HEK293 (cell line): ENCODE data around the gene EPS8.

ENCODE experiments used
- CTCF ChIP-seq: fragments of 450-650 bp; formaldehyde crosslinking; IDR thresholded peaks from 2 replicates; pipeline ENCODE4 v1.5.1; 2016; ENCODE audit warnings: missing biosample characterization, missing genetic modification characterization
- GLI4 ChIP-seq: fragments of 450-650 bp; formaldehyde crosslinking; IDR thresholded peaks from 2 replicates; pipeline ENCODE4 v1.5.1; 2016; ENCODE audit warnings: missing biosample characterization, missing genetic modification characterization
- OVOL3 ChIP-seq: fragments of 450-650 bp; formaldehyde crosslinking; IDR thresholded peaks from 2 replicates; pipeline ENCODE4 v1.5.1; 2016; ENCODE audit warnings: missing biosample characterization, missing genetic modification characterization
- PRDM10 ChIP-seq: fragments of 450-650 bp; formaldehyde crosslinking; IDR thresholded peaks from 2 replicates; pipeline ENCODE4 v1.5.1; 2016; ENCODE audit warnings: missing biosample characterization, missing genetic modification characterization
- REST ChIP-seq: fragments of 450-650 bp; formaldehyde crosslinking; IDR thresholded peaks from 2 replicates; pipeline ENCODE4 v1.5.1; 2016; ENCODE audit warnings: missing biosample characterization, missing genetic modification characterization
- ZBTB7A ChIP-seq: fragments of 450-650 bp; formaldehyde crosslinking; IDR thresholded peaks from 2 replicates; pipeline ENCODE4 v1.5.1; 2016; ENCODE audit warnings: low read depth, missing biosample characterization, missing genetic modification characterization
- ZNF518A ChIP-seq: fragments of 450-650 bp; formaldehyde crosslinking; conservative IDR thresholded peaks from 2 replicates; pipeline ENCODE4 v1.5.1; 2016; ENCODE audit warnings: low read depth, missing biosample characterization, missing genetic modification characterization
- ZNF785 ChIP-seq: fragments of 450-650 bp; formaldehyde crosslinking; IDR thresholded peaks from 2 replicates; pipeline ENCODE4 v1.5.1; 2016; ENCODE audit warnings: missing biosample characterization, missing genetic modification characterization

DNA sequence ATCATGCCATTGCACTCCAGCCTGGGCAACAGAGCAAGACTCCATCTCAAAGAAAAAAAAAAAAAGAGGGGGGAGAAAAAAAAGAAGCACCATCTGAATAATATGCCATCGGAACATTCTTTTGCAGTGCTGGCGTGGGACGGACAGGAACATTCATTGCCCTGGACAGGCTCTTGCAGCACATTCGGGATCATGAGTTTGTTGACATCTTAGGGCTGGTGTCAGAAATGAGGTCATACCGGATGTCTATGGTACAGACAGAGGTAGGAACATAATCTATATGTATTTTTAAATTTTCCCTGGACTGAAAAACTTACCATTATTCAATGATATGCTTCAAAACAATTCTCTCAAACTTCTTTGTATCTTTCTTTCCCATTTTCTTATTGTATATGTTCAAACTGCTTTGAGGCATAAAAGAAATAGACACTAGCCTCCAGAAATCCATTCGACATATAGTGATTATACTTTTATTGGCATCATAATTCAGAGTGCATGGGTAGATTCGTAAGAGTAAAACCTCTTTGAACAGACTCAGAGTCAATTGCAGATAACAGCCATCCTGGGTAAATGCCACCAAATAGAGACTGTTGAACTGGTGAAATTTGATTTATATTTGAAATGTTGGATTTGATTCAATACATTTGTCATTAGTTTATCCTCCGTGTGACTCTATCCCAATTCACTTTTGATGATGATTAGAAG is 199.7 kb downstream of the EPS8 start:
- TF ChIP-seq ZBTB7A (no peak), ZNF785 (tag by site-specific recombination) (no peak), ZNF518A (tag by site-specific recombination) (no peak), CTCF (no peak), GLI4 (tag by site-specific recombination) (no peak), OVOL3 (tag by site-specific recombination) (no peak), PRDM10 (tag by site-specific recombination) (no peak), REST (tag by site-specific recombination) (no peak)
